ENCODE measurements around the gene TMEM114. TPM values are rescaled to one million over a fixed set of nuclear protein-coding genes. Genes with fewer than 3 reads are reported as not detected.

The TMEM114 gene
- total RNA-seq, 1 experiment from 2014 or later = not detected

GRCh38 chr16:8620535-8620934 is 30.2 kb upstream of the TMEM114 start:
- Histone ChIP-seq H3K9me2 (ENCODE audit: insufficient read depth) (no peaks in the 10 kb centered on the region), H3K4me3 (no peak overlapping the region), H3F3A (ENCODE audit: insufficient read depth, low read depth) (no peaks in the 10 kb centered on the region), H3K9me3 (ENCODE audit: insufficient read depth, low read depth) (no peaks in the 10 kb centered on the region), H3K27ac (no peak overlapping the region), H3K4me2 (no peak overlapping the region), H4K20me1 (ENCODE audit: insufficient read depth) (peaks cover 3% of the 10 kb centered on the region; the same call in 1 of the 2 replicates), H3K36me3 (ENCODE audit: low read depth) (no peaks in the 10 kb centered on the region; the same call in 1 of the 2 replicates), H3K4me1 (replicated peaks; ENCODE audit: insufficient read depth) (peaks cover 15% of the 10 kb centered on the region), H3K79me2 (ENCODE audit: low read depth) (peaks cover 34% of the 10 kb centered on the region), H2AFZ (no peak overlapping the region), H3K27me3 (ENCODE audit: insufficient read depth, low read depth) (peaks cover 30% of the 10 kb centered on the region)
- BruUV-seq (replicated peaks) = no TSS peak
- CTCF ChIA-PET = interaction anchor here (0.6 kb wide), 1 partner anchor 29 kb away, joined by 3 read pairs; no protein-coding TSS in a partner anchor
- POLR2A ChIA-PET (ENCODE audit: unreplicated experiment) = no interaction called here
- no peak for TF ChIP-seq EZH2 (IDR thresholded peaks at IDR 0.05; ENCODE audit: low read depth)
- TF ChIP-seq, protein P1, sequence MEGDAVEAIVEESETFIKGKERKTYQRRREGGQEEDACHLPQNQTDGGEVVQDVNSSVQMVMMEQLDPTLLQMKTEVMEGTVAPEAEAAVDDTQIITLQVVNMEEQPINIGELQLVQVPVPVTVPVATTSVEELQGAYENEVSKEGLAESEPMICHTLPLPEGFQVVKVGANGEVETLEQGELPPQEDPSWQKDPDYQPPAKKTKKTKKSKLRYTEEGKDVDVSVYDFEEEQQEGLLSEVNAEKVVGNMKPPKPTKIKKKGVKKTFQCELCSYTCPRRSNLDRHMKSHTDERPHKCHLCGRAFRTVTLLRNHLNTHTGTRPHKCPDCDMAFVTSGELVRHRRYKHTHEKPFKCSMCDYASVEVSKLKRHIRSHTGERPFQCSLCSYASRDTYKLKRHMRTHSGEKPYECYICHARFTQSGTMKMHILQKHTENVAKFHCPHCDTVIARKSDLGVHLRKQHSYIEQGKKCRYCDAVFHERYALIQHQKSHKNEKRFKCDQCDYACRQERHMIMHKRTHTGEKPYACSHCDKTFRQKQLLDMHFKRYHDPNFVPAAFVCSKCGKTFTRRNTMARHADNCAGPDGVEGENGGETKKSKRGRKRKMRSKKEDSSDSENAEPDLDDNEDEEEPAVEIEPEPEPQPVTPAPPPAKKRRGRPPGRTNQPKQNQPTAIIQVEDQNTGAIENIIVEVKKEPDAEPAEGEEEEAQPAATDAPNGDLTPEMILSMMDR (conservative IDR thresholded peaks at IDR 0.05) = no peak
- no peak for DNase-seq
- intact Hi-C loops (cut with micrococcal nuclease; ENCODE audit: unreplicated experiment) = loop anchor here (2.0 kb wide), 1 partner anchor 54 kb away; no protein-coding TSS in a partner anchor

- BruUV-seq (replicated peaks) = no TSS peak
- Histone ChIP-seq H2AFZ (no peak overlapping the region), H3K36me3 (ENCODE audit: low read depth) (no peaks in the 10 kb centered on the region), H3K27ac (no peak overlapping the region), H3F3A (ENCODE audit: insufficient read depth, low read depth) (no peaks in the 10 kb centered on the region), H3K79me2 (ENCODE audit: low read depth) (peaks cover 32% of the 10 kb centered on the region), H4K20me1 (ENCODE audit: insufficient read depth) (peaks cover 1% of the 10 kb centered on the region; the same call in 1 of the 2 replicates), H3K9me3 (ENCODE audit: insufficient read depth, low read depth) (no peaks in the 10 kb centered on the region), H3K27me3 (ENCODE audit: insufficient read depth, low read depth) (peaks cover 30% of the 10 kb centered on the region), H3K4me2 (no peak overlapping the region), H3K4me1 (replicated peaks; ENCODE audit: insufficient read depth) (peaks cover 15% of the 10 kb centered on the region), H3K4me3 (no peak overlapping the region), H3K9me2 (ENCODE audit: insufficient read depth) (no peaks in the 10 kb centered on the region)
- DNase-seq = no peak
- POLR2A ChIA-PET (ENCODE audit: unreplicated experiment) = no interaction called here
- intact Hi-C loops (cut with micrococcal nuclease; ENCODE audit: unreplicated experiment) = loop anchor here (2.0 kb wide), 1 partner anchor 53 kb away; no protein-coding TSS in a partner anchor
- CTCF ChIA-PET = no interaction called here
- TF ChIP-seq EZH2 (IDR thresholded peaks at IDR 0.05; ENCODE audit: low read depth) = no peak
- TF ChIP-seq, protein P1 (conservative IDR thresholded peaks at IDR 0.05) = no peak
Observed at GRCh38 chr16:8619671-8620370, 29.5 kb upstream of the TMEM114 start.

DNA sequence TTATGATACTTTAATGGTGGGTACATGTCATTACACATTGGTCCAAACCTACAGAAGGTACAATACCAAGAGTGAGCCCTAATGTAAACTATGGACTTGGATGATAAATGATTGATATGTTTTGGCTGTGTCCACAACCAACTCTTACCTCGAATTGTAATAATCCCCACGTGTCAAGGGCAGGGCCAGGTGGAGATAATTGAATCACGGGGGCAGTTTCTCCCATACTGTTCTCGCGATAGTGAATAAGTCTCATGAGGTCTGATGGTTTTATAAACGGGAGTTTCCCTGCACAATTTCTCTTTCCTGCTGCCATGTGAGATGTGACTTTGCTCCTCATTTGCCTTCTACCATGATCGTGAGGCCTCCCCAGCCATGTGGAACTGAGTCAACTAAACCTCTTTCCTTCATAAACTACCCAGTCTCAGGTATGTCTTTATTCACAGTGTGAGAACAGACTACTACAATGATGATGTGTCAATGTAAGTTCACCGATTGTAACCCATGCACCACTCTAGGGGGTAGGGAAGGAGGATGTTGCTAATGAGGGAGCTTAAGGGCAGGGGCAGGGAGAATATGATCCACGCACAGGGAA is 24.2 kb upstream of the TMEM114 start:
- Histone ChIP-seq H3K9me2 (ENCODE audit: insufficient read depth) (no peaks in the 10 kb centered on the region), H3K79me2 (ENCODE audit: low read depth) (no peaks in the 10 kb centered on the region), H3K9me3 (ENCODE audit: insufficient read depth, low read depth) (no peaks in the 10 kb centered on the region), H3K4me3 (no peak overlapping the region), H3K4me1 (replicated peaks; ENCODE audit: insufficient read depth) (no peaks in the 10 kb centered on the region), H2AFZ (no peak overlapping the region), H3K4me2 (no peak overlapping the region), H3F3A (ENCODE audit: insufficient read depth, low read depth) (no peaks in the 10 kb centered on the region), H4K20me1 (ENCODE audit: insufficient read depth) (no peaks in the 10 kb centered on the region), H3K27ac (no peak overlapping the region), H3K36me3 (ENCODE audit: low read depth) (no peaks in the 10 kb centered on the region), H3K27me3 (ENCODE audit: insufficient read depth, low read depth) (peaks cover 65% of the 10 kb centered on the region)
- DNase-seq = no peak
- ChIA-PET POLR2A (ENCODE audit: unreplicated experiment) (no interaction called here), CTCF (no interaction called here)
- no TSS peak for BruUV-seq (replicated peaks)
- no peak for TF ChIP-seq EZH2 (IDR thresholded peaks at IDR 0.05; ENCODE audit: low read depth)
- TF ChIP-seq, protein P1 (conservative IDR thresholded peaks at IDR 0.05) = no peak
- intact Hi-C loops (cut with micrococcal nuclease; ENCODE audit: unreplicated experiment) = no loop called here
